Measurements from ENCODE around the gene JAZF1.

The JAZF1 gene

GRCh38 chr7:27973625-27974024 lies 207.0 kb downstream of the JAZF1 start:
- no peak overlapping the region for H3K27ac ChIP-seq
- TF ChIP-seq ZFX (IDR thresholded peaks at IDR 0.05; ENCODE audit: borderline replicate concordance) (no peak), CTCF (IDR thresholded peaks at IDR 0.05) (no peak)

- no peak for TF ChIP-seq ZFX (IDR thresholded peaks at IDR 0.05; ENCODE audit: borderline replicate concordance)
- TF ChIP-seq CTCF (IDR thresholded peaks at IDR 0.05): no peak
- no peak overlapping the region for H3K27ac ChIP-seq
These were observed 208.3 kb downstream of the JAZF1 start for GRCh38 chr7:27972276-27972675.

GRCh38 chr7:27971171-27971812 lies 209.3 kb downstream of the JAZF1 start:
- no peak for TF ChIP-seq ZFX (IDR thresholded peaks at IDR 0.05; ENCODE audit: borderline replicate concordance)
- no peak for TF ChIP-seq CTCF (IDR thresholded peaks at IDR 0.05)
- H3K27ac ChIP-seq: no peak overlapping the region

- H3K27ac ChIP-seq: no peak overlapping the region
- TF ChIP-seq ZFX (IDR thresholded peaks at IDR 0.05; ENCODE audit: borderline replicate concordance): no peak
- TF ChIP-seq CTCF (IDR thresholded peaks at IDR 0.05): no peak
These were observed 210.2 kb downstream of the JAZF1 start for GRCh38 chr7:27970350-27970749.

GRCh38 chr7:27969346-27969745 lies 211.2 kb downstream of the JAZF1 start:
- no peak overlapping the region for H3K27ac ChIP-seq
- no peak for TF ChIP-seq CTCF (IDR thresholded peaks at IDR 0.05)

- TF ChIP-seq ZFX (IDR thresholded peaks at IDR 0.05; ENCODE audit: borderline replicate concordance) (no peak), CTCF (IDR thresholded peaks at IDR 0.05) (no peak)
- no peak overlapping the region for H3K27ac ChIP-seq
These were observed 213.0 kb downstream of the JAZF1 start for GRCh38 chr7:27967639-27968038.

- TF ChIP-seq CTCF (IDR thresholded peaks at IDR 0.05): no peak
- TF ChIP-seq ZFX (IDR thresholded peaks at IDR 0.05; ENCODE audit: borderline replicate concordance): no peak
- no peak overlapping the region for H3K27ac ChIP-seq
These were observed 214.3 kb downstream of the JAZF1 start for GRCh38 chr7:27966219-27966780.

Data from 22Rv1 (cell line).